WTC11 (cell line): Measurements from ENCODE around the gene DACT3.

ENCODE experiments used
- ZNF396 ChIP-seq: fragments of 250-450 bp; sonication (Bioruptor Pico); IDR thresholded peaks from 2 replicates; pipeline ENCODE4 v1.8.0; 2021; ENCODE audit warnings: mild to moderate bottlenecking, moderate library complexity, borderline replicate concordance
- TF ChIP-seq, protein P1 (sequence below): sonication (generic); formaldehyde crosslinking; IDR thresholded peaks from 2 replicates; pipeline ENCODE4 v1.8.1; 2023; ENCODE audit warnings: mild to moderate bottlenecking, moderate library complexity, missing genetic modification reagents

- no peak for TF ChIP-seq ZNF396 (CRISPR knock-in tag)
- TF ChIP-seq, protein P1, sequence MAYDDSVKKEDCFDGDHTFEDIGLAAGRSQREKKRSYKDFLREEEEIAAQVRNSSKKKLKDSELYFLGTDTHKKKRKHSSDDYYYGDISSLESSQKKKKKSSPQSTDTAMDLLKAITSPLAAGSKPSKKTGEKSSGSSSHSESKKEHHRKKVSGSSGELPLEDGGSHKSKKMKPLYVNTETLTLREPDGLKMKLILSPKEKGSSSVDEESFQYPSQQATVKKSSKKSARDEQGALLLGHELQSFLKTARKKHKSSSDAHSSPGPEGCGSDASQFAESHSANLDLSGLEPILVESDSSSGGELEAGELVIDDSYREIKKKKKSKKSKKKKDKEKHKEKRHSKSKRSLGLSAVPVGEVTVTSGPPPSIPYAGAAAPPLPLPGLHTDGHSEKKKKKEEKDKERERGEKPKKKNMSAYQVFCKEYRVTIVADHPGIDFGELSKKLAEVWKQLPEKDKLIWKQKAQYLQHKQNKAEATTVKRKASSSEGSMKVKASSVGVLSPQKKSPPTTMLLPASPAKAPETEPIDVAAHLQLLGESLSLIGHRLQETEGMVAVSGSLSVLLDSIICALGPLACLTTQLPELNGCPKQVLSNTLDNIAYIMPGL (CRISPR knock-in tag), result no peak
Measured at GRCh38 chr19:46624958-46625661, 35.9 kb downstream of the DACT3 start, which contains the start of gene PTGIR.
